Measurements from ENCODE around the gene NFYB.

Gene NFYB

DNA sequence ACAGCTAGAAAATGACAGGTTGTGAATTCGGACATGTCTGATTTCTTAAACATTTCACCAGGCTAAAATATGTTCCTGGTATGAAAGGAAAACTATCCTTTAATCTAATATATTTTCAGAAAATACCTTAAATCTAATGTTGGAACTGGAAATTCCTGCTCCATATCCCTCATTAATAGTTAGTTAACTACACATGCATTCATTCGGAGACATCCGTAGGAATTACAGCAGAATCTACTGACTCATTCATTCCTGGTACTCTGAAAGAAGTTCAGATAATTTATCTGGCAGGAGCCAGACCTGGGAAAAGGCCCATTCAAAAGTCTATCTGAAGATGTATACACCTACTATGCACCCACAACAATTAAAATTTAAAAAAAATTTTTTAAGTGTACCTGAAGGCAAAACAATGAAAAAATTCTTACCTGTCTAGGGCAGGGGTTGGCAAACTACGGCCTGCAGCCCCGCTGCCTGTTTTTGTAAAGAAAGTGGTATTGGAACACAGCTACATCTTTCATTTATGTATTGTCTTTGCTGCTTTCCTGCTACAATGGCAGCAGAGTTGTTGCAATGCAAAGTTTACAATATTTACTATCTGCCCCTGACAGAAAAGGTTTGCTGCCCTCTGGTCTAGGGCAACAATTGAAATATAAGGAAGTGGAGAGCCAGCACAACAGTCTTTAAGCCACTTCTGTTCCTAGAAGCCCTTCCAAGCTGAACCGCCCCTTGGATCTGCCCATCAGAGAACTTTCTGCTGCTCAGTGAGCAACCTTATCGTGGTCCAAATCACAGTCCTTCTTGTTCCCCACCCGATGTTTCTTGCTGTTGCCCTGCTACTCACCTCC is 17.9 kb upstream of the NFYB start:
- no peak for DNase-seq (ENCODE audit: low spot score)

- no peak for DNase-seq (ENCODE audit: low spot score)
Observed at GRCh38 chr12:104154806-104155205, 16.8 kb upstream of the NFYB start.

DNA sequence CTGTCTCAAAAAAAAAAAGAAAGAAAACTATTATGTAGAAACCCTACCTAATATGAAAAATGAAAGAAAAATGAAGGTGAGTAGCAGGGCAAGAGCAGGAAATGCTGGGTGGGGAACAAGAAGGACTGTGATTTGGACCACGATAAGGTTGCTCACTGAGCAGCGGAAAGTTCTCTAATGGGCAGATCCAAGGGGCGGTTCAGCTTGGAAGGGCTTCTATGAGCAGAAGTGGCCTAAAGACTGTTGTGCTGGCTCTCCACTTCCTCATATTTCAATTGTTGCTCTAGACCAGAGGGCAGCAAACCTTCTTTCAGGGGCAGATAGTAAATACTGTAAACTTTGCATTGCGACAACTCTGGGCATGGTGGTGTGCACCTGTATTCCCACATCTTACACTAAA is 16.3 kb upstream of the NFYB start:
- DNase-seq (ENCODE audit: low spot score) = no peak

DNA sequence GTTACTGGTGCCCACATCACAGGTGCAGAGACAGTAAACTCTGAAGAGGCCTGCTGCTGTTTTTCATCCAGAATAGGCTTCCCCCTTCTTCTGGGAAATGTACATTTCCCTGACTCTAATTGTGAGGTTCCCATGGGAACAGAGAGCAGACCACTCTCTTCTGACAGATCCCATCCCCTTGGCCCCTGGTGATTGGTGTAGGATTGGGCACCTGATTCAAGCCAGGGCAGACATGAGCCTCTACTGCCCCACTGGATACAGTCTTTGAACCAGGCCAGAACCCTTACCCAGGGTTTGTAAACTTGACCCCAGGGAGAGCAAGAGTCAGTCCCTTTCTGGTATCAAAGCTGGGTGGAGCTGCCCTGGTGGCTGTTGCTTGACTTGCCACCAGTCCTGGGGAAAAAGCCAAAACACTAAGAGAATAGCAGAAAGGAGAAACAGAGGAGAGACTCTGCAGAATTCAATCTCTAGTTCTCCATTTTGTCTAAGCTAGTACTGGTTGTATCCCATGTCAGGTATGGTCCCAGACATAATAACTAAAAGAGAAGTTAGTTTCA is 14.8 kb upstream of the NFYB start:
- no peak for DNase-seq (ENCODE audit: low spot score)

- DNase-seq (ENCODE audit: low spot score) = no peak
Observed at GRCh38 chr12:104150416-104150815, 12.4 kb upstream of the NFYB start.

DNA sequence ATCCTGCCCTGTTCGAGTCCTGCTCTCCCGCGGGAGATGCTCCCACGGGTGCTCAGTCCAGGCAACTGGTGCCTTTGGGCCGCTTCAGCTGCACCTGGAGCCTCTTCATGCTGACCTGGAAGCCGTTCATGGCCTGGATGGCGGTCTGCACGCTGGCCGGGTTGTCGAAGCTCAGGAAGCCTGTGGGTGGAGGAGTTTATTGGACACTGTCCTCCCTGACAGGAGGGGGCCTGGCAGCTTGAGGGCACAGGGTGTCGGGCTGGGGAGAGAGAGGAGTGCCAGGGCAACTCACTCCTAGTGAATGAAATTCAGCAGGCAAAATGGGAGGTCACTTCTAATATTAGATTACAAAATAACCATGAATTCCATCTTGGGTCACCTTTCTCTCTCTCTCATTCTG is 9.3 kb upstream of the NFYB start:
- DNase-seq (ENCODE audit: low spot score) = no peak

DNA sequence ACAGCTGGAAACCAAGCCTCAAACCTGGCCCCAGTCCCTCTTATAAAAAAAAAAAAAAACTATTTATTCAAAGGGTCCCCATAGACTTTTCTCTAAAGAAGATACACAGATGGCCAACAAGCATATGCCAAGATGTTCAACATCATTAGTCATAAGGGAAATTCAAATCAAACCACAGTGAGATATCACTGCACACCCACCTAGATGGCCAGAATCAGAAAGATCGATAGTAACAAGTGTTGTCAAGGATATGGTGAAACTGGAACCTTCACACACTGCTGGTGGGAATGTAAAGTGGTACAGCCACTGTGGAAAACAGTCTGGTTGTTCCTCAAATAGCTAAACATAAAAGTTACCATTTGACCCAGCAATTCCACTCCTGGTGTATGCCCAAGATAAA is 5.9 kb upstream of the NFYB start:
- DNase-seq (ENCODE audit: low spot score) = no peak

GRCh38 chr12:104143002-104143401 is 5.0 kb upstream of the NFYB start:
- no peak for DNase-seq (ENCODE audit: low spot score)

DNA sequence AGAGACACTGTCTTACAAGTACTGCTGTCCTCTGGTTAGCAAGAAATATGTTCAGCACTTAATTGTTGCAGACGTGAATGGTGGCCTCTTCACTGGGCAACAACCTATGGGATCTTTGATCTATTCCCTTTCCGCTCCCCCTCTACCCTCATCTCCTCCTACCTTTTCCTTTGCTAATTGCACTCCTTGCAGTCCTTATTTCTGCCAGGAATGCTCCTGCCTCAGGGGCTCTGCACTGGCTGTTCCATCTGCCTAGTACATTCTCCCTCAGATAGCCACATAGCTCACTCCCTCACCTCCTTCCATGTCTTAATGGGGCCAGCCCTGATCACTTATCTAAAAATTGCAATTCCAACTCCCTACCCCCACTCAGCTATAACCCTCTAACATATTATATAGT is 4.5 kb upstream of the NFYB start:
- DNase-seq (ENCODE audit: low spot score) = no peak

DNA sequence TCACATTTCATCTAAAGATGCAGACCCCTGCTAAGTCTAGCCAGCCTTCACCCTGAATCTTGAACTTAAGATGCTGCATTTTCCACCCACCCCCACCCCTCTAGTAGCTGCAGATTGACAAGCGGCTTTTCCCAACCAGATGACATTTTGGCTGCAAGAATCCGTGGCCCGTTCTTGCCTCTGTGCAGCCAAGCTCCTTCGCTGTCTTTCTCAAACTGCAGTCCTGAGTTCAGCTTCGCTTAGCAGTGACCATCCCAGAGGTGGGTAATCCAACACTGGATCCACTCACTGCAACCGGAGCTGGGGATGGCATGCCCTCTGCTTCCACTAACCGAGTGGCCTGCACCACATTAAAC is 765 bp upstream of the NFYB start:
- no peak for DNase-seq (ENCODE audit: low spot score)

GRCh38 chr12:104137001-104137901 is 759 bp downstream of the NFYB start:
- peak; percentile 38 for DNase-seq (ENCODE audit: low spot score)

DNA sequence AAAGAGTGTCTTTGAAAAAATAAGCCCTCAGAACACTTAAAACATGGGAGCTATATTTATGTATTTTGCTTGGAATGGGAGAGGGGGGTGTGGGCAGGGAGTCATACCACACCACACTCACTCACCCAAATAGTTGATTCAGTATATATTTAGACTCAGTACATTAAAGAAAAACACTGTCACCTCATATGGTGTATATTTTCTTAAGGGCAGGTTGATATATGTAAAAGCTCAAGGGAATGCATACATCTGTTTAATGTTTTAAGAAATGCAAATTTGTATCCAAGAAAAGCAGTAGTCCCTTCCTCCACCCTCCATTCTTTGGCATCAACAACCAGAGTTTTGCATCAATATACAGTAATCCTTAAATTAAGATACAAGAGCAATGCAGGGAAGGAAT is 1.4 kb downstream of the NFYB start:
- DNase-seq (ENCODE audit: low spot score) = no peak

DNA sequence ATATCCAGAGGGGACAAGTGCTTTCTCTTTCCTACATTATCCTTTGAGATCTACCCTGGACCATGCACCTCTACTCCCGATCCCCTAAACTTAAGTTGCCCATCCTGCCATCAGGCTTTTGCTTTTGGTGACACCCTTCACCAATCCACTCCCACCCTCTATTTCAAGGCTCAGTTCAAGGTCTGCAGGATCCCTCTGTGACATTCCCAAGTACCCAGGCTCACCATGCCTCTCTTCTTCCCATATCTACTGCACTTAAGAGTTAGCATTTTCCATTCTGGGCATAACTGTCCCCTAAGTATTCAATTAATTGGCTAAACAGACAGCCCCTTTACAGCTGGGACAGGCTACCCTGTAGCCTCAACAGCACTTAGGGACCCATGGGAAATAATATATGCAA is 3.1 kb downstream of the NFYB start:
- DNase-seq (ENCODE audit: low spot score) = no peak

DNA sequence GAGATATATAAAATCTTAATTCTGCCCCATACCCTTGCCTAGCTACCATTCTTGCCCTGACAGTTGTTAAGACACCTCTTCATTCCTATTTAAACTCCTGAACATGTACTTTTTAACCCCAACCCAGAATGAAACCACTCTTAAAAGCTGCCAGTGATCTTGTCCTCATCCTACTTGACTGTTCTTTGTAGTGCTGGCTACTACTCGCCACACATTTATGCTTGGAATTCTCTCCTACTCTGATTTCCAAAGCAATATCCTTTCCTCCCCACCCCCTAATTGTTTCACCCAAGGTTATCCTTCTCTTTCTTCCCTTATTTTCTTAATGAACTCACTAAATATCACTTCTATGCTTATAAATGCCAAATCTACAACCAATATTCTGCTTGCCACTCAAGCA is 4.1 kb downstream of the NFYB start:
- no peak for DNase-seq (ENCODE audit: low spot score)

DNA sequence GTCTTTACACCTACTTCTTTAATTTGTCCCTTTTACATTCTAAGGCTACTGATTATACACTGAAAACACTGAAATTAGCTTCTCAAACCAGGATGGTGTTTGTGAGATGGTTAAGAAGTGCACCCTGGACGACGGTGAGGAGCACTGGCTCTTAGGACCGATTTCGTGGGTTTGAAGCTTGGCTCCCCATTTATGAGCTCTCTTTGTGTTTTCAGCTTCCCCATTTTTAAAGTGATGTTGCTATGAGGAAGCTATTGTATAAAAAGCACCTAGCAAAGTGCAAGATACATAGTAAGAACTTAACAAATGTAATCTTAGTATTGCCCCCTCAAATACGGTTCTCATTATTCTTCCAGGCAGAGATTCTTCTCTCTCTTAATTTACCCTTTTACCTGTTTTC is 4.7 kb downstream of the NFYB start:
- no peak for DNase-seq (ENCODE audit: low spot score)

DNA sequence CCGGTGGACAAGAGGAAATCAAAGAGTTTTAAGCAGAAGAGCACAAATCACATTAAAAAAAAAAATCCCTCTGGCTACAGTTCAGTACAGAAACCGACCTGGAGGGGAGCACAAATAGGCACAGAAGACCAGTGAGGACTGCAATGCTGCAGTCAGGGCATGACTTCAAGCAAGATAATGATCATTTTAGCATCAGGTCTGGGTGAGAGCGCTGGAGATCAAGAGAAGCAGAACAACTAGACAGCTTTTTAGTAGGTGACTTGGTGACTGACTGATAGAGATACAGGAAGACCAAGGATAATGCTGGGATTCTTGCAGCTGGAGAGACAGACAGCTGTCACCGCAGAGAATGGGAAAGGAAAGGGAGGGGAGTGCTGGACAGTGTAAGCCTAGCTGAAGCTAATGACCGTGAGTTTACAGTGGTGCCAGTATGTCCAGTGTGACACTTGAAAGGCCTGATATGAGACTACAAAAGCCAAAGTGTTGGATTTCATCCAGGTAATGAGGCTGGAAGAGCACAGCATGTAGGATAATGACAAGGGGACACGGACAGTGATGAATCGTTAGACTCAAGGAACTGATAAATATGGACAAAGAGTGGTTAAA is 5.6 kb downstream of the NFYB start:
- no peak for DNase-seq (ENCODE audit: low spot score)

GRCh38 chr12:104131609-104132008 is 6.4 kb downstream of the NFYB start:
- no peak for DNase-seq (ENCODE audit: low spot score)

DNA sequence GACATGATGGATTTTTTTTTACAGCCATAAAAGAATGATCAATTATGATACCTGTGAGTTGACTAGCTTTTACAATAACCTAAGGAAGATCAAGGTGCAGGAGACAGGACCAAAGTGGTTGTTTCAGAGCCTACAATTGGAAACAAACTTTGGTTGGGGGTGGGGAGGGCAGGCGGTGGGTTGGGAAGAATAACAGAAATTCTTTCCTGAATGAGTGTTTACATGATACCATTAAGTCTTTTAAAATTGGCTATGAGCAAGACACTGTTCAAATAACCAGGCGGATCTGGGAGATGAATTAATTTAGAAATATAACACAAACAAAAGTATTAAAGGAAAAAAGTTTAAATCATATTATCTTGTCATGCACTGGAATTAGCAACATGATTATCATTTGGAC is 7.2 kb downstream of the NFYB start:
- DNase-seq (ENCODE audit: low spot score) = no peak

- DNase-seq (ENCODE audit: low spot score) = no peak
Observed at GRCh38 chr12:104126548-104126947, 11.5 kb downstream of the NFYB start.

GRCh38 chr12:104122298-104122697 is 15.7 kb downstream of the NFYB start:
- no peak for DNase-seq (ENCODE audit: low spot score)

GRCh38 chr12:104121001-104121400 is 17.0 kb downstream of the NFYB start:
- no peak for DNase-seq (ENCODE audit: low spot score)

DNA sequence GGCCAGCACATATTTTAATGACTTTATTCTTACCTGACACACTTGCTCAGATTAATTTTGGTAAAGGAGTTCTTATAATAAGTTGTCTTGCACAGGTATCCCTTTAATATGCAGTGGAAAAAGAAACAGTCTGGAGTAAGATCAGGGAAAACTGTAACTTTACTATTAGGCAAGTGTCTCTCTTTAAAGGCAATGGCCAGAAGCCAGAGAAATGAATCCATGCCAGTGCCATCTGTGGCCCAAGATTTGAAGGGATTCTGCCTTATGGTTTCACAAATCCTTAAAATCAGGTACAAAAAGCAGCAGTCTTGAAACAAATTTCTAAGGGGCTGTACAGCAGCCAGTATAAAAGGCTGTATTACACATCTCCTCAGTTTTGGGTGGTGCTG is 22.4 kb downstream of the NFYB start:
- DNase-seq (ENCODE audit: low spot score) = no peak
